OCI-LY1 (cell line): Measurements from ENCODE around the gene NCAPH2.
"Not testable (repeated sequence)": the region's sequence is repeated elsewhere in the genome, so short reads cannot be mapped to it uniquely, and the experiment has no call there.

Experiments
- H2AFZ ChIP-seq: fragments of 200-600 bp; sonication (generic), shearing (Covaris generic); 2 replicates; pipeline ENCODE4 v1.6.0; 2014; ENCODE audit warnings: antibody characterized with exemption, mild to moderate bottlenecking, low read length
- H3F3A ChIP-seq: fragments of 200-600 bp; sonication (generic), shearing (Covaris generic); 2 replicates; pipeline ENCODE4 v1.6.0; 2014; ENCODE audit warnings: mild to moderate bottlenecking, antibody characterized with exemption, low read length, moderate library complexity; ENCODE audit not compliant: insufficient read depth
- H3K27ac ChIP-seq: fragments of 200-600 bp; sonication (generic); 2 replicates; pipeline ENCODE4 v1.5.1; 2014; ENCODE audit warnings: low read length, mixed run types, mild to moderate bottlenecking, low read depth; ENCODE audit not compliant: poor library complexity, severe bottlenecking
- H3K27me3 ChIP-seq: fragments of 200-600 bp; sonication (generic); 2 replicates; pipeline ENCODE4 v1.6.0; 2014; ENCODE audit warnings: antibody characterized with exemption, mild to moderate bottlenecking, low read length, moderate library complexity; ENCODE audit not compliant: insufficient read depth
- H3K36me3 ChIP-seq: fragments of 200-600 bp; sonication (generic); 2 replicates; pipeline ENCODE4 v1.6.1; 2014; ENCODE audit warnings: mild to moderate bottlenecking, antibody characterized with exemption, low read length, moderate library complexity, mixed read lengths; ENCODE audit not compliant: insufficient read depth
- H3K4me1 ChIP-seq: fragments of 200-600 bp; sonication (generic); 2 replicates; pipeline ENCODE4 v1.5.1; 2014; ENCODE audit warnings: mild to moderate bottlenecking, low read length, moderate library complexity; ENCODE audit not compliant: insufficient read depth, severe bottlenecking
- H3K4me2 ChIP-seq: fragments of 200-600 bp; sonication (generic), shearing (Covaris generic); 2 replicates; pipeline ENCODE4 v1.6.1; 2014; ENCODE audit warnings: low read length
- H3K4me3 ChIP-seq: fragments of 200-600 bp; sonication (generic); 2 replicates; pipeline ENCODE4 v1.5.1; 2014; ENCODE audit warnings: low read length, low read depth, mild to moderate bottlenecking, mixed read lengths; ENCODE audit not compliant: poor library complexity, severe bottlenecking
- H3K79me2 ChIP-seq: fragments of 200-600 bp; shearing (Covaris generic); 2 replicates; pipeline ENCODE4 v1.6.1; 2016; ENCODE audit warnings: mixed run types, low read length, mixed read lengths; ENCODE audit not compliant: insufficient read depth
- H3K9ac ChIP-seq: fragments of 200-600 bp; sonication (generic), shearing (Covaris generic); 2 replicates; pipeline ENCODE4 v1.6.1; 2014; ENCODE audit warnings: mild to moderate bottlenecking, low read length, mixed read lengths
- H3K9me2 ChIP-seq: fragments of 200-600 bp; sonication (generic), shearing (Covaris generic); 2 replicates; pipeline ENCODE4 v1.6.1; 2014; ENCODE audit warnings: low read depth, mild to moderate bottlenecking, low read length, mixed read lengths
- H3K9me3 ChIP-seq: fragments of 200-600 bp; shearing (Covaris generic); 2 replicates; pipeline ENCODE4 v1.6.1; 2014; ENCODE audit warnings: low read length, mixed read lengths
- H4K20me1 ChIP-seq: fragments of 200-600 bp; sonication (generic), shearing (Covaris generic); 2 replicates; pipeline ENCODE4 v1.6.0; 2016; ENCODE audit warnings: mild to moderate bottlenecking, low read length; ENCODE audit not compliant: insufficient read depth
- CTCF ChIP-seq: fragments of 200-600 bp; sonication (generic), shearing (Covaris generic); IDR thresholded peaks from 2 replicates; pipeline ENCODE4 v1.5.1; 2017; ENCODE audit warnings: mild to moderate bottlenecking, antibody characterized with exemption, low read length, moderate library complexity, mixed read lengths
- EZH2 ChIP-seq: fragments of 200-600 bp; sonication (generic), shearing (Covaris generic); IDR thresholded peaks from 2 replicates; pipeline ENCODE4 v1.8.0; 2017; ENCODE audit warnings: borderline replicate concordance, mixed run types, mild to moderate bottlenecking, antibody characterized with exemption, low read length, moderate library complexity, mixed read lengths

The NCAPH2 gene

GRCh38 chr22:50519151-50519550 is 11.1 kb downstream of the NCAPH2 start:
- H3K9me3 ChIP-seq, result no peaks in the 10 kb centered on the region
- peaks cover 9% of the 10 kb centered on the region for H3K4me1 ChIP-seq
- H3K36me3 ChIP-seq, result peaks cover 87% of the 10 kb centered on the region
- H3K9me2 ChIP-seq, result no peaks in the 10 kb centered on the region
- H3K27ac ChIP-seq, result no peak overlapping the region
- no peaks in the 10 kb centered on the region for H4K20me1 ChIP-seq
- TF ChIP-seq EZH2 (no peak), CTCF (no peak)
- H3K9ac ChIP-seq, result no peak overlapping the region
- peaks cover 10% of the 10 kb centered on the region for H3K79me2 ChIP-seq
- no peaks in the 10 kb centered on the region for H3K27me3 ChIP-seq
- no peaks in the 10 kb centered on the region for H3F3A ChIP-seq
- H2AFZ ChIP-seq, result no peak overlapping the region
- H3K4me2 ChIP-seq, result no peak overlapping the region
- no peak overlapping the region for H3K4me3 ChIP-seq

DNA sequence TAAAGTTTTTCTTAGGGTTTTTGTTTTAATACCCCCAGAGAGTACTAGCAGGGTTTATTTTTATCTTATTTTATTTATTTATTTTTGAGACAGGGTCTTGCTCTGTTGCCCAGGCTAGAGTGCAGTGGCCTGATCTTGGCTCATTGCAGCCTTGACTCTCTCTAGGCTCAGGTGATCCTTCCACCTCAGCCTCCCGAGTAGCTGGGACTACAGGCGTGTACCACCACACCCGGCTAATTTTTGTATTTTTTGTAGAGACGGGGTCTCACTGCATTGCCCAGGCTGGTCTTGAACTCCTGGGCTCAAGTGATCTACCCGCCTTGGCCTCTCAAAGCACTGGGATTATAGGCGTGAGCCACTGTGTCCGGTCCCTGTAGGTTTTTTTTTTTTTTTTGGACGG is 12.2 kb downstream of the NCAPH2 start:
- H3K9me3 ChIP-seq, H3K4me3 ChIP-seq, H3K4me2 ChIP-seq, H4K20me1 ChIP-seq, H3K79me2 ChIP-seq, H3K27ac ChIP-seq, H3K9me2 ChIP-seq, H2AFZ ChIP-seq, H3K9ac ChIP-seq, H3F3A ChIP-seq, H3K27me3 ChIP-seq: not testable (repeated sequence)
- Histone ChIP-seq H3K36me3 (peaks cover 85% of the 10 kb centered on the region), H3K4me1 (peaks cover 18% of the 10 kb centered on the region)

GRCh38 chr22:50520826-50521453 is 12.9 kb downstream of the NCAPH2 start:
- Histone ChIP-seq H3K36me3 (peaks cover 85% of the 10 kb centered on the region), H3K4me3 (no peak overlapping the region)

More at GRCh38 chr22:50520826-50521453, 12.9 kb downstream of the NCAPH2 start:
- Histone ChIP-seq H3K4me1 (peaks cover 18% of the 10 kb centered on the region), H2AFZ (no peak overlapping the region), H3K27ac (no peak overlapping the region), H3K9me3 (no peaks in the 10 kb centered on the region), H3K79me2 (no peaks in the 10 kb centered on the region), H3K4me2 (no peak overlapping the region), H3K9ac (no peak overlapping the region), H3K27me3 (no peaks in the 10 kb centered on the region), H3K9me2 (no peaks in the 10 kb centered on the region), H3F3A (no peaks in the 10 kb centered on the region), H4K20me1 (no peaks in the 10 kb centered on the region)
- TF ChIP-seq CTCF (no peak), EZH2 (no peak)
